ENCODE data around the gene AMDHD1.
A peak's percentile ranks its signal among the peaks of the same experiment; 100 is the strongest.

AMDHD1 gene

DNA sequence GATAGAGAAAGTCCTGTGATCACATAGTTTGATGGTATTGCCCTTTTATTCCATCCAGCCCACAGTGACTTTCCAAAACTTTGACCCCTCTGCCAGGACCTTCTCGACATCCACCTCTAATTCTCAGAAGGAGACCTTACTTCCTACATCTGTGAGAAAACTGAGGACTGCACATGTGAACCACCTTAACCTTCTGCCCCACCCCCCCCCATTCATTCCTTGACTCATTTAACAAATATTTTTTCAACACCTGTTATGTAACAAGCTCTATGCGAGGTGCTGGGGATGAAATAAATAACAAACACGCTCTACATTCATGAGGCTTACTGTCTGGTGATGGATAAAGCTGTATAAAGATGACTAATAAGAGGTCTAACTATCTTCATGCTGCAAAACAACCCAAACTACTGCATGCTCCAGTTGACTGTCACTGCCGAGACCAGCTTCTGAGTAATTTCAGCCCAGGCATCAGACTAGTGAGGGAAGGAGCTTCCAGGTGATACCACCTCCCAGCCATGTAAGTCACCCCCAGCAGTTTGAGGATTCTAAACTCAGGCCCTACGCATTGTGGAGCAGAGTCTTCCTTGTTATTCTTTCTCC, 54.9 kb downstream of the AMDHD1 start:
- TF ChIP-seq POLR2A (IDR thresholded peaks at IDR 0.05; ENCODE audit: extremely low read depth, insufficient read length) (no peak), MYC (IDR thresholded peaks at IDR 0.05; ENCODE audit: low read depth, low read length) (no peak)
- TF ChIP-seq, protein P1, sequence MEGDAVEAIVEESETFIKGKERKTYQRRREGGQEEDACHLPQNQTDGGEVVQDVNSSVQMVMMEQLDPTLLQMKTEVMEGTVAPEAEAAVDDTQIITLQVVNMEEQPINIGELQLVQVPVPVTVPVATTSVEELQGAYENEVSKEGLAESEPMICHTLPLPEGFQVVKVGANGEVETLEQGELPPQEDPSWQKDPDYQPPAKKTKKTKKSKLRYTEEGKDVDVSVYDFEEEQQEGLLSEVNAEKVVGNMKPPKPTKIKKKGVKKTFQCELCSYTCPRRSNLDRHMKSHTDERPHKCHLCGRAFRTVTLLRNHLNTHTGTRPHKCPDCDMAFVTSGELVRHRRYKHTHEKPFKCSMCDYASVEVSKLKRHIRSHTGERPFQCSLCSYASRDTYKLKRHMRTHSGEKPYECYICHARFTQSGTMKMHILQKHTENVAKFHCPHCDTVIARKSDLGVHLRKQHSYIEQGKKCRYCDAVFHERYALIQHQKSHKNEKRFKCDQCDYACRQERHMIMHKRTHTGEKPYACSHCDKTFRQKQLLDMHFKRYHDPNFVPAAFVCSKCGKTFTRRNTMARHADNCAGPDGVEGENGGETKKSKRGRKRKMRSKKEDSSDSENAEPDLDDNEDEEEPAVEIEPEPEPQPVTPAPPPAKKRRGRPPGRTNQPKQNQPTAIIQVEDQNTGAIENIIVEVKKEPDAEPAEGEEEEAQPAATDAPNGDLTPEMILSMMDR (IDR thresholded peaks at IDR 0.05; ENCODE audit: low read depth, low read length): no peak
- TF ChIP-seq, protein P2, sequence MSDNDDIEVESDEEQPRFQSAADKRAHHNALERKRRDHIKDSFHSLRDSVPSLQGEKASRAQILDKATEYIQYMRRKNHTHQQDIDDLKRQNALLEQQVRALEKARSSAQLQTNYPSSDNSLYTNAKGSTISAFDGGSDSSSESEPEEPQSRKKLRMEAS (IDR thresholded peaks at IDR 0.05; ENCODE audit: low read depth, low read length): no peak
- peak; percentile 20 for DNase-seq (ENCODE audit: low read depth)
- no peak overlapping the region for H3K4me3 ChIP-seq (ENCODE audit: low read depth, low read length)

DNA sequence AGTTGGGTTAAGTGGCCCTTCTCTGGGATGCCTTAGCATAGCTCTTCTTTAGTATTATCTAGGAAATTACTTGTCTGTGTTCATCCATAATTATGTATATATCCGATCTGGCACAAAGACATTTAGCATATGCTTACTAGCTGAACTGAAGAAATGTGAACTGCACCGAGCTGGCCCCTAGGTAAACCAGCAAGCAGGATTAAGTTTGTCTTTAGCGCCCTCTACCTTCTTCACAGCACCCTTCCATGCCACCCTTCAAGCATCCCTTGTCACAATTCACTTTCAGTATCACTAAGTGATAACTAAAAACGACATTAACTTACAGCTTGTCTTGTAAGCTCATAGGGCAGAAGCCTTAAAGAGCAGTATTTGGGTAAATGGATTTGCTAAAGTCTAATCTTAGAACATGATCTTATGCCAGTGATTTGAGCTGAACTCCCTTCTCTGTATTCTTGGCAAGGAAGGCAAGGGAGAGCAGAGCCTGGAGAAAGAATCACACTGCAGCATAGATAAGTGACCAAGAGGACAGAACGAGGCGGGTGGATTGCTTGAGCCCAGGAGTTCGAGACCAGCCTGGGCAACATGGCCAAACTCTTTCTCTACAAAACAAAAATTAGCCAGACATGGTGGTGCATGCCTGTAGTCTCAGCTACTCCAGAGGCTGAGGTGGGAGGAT, 55.6 kb downstream of the AMDHD1 start:
- TF ChIP-seq MYC (IDR thresholded peaks at IDR 0.05; ENCODE audit: low read depth, low read length): no peak
- TF ChIP-seq, protein P2 (IDR thresholded peaks at IDR 0.05; ENCODE audit: low read depth, low read length): no peak
- TF ChIP-seq, protein P1 (IDR thresholded peaks at IDR 0.05; ENCODE audit: low read depth, low read length): peak; percentile 90
- H3K4me3 ChIP-seq (ENCODE audit: low read depth, low read length): no peak overlapping the region
- DNase-seq (ENCODE audit: low read depth): peak; percentile 91

DNA sequence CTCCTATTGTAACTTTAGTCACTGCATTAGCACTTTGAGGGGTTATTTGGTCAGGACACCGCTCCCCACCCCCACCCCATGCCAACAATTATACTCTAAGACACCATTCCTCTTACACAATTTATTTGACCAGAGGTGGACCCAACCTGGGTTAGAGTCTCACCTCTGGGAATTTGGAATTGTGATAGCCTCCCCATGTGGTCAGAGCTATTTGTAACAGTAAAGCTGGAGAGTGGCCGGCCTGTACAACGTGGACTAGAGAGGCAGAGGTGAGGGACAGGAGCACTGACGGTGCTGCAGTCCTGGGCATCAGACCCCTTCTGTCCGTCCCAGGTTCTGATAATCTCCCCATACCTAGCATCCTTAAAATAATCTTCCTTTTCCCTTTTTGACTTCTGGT, 56.4 kb downstream of the AMDHD1 start:
- DNase-seq (ENCODE audit: low read depth): no peak
- no peak for TF ChIP-seq MYC (IDR thresholded peaks at IDR 0.05; ENCODE audit: low read depth, low read length)
- no peak for TF ChIP-seq POLR2A (IDR thresholded peaks at IDR 0.05; ENCODE audit: extremely low read depth, insufficient read length)
- TF ChIP-seq, protein P2 (IDR thresholded peaks at IDR 0.05; ENCODE audit: low read depth, low read length): no peak
- TF ChIP-seq, protein P1 (IDR thresholded peaks at IDR 0.05; ENCODE audit: low read depth, low read length): no peak
- no peak overlapping the region for H3K4me3 ChIP-seq (ENCODE audit: low read depth, low read length)

DNA sequence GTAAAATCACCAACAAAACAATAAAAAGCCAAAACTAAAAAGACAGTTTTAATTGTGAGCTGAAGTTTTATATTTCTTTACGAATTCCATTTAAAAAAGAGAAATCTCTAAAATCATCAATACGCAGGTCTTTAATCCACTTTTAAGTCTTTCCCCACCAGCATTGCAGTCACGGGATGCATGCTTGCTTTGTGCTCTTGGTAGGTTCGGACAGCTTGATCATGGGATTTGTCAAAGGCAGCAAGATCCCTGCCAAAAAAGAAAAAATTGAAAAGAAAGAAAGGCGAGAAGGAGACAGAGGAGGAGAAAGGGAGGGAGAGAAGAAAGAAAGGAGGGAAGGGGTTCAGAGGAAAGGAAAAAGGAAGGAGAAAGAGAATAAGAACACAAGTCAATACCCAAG, 57.7 kb downstream of the AMDHD1 start:
- no peak overlapping the region for H3K4me3 ChIP-seq (ENCODE audit: low read depth, low read length)
- TF ChIP-seq, protein P1 (IDR thresholded peaks at IDR 0.05; ENCODE audit: low read depth, low read length): no peak
- TF ChIP-seq, protein P2 (IDR thresholded peaks at IDR 0.05; ENCODE audit: low read depth, low read length): no peak
- TF ChIP-seq MYC (IDR thresholded peaks at IDR 0.05; ENCODE audit: low read depth, low read length) (no peak), POLR2A (IDR thresholded peaks at IDR 0.05; ENCODE audit: extremely low read depth, insufficient read length) (no peak)
- no peak for DNase-seq (ENCODE audit: low read depth)

DNA sequence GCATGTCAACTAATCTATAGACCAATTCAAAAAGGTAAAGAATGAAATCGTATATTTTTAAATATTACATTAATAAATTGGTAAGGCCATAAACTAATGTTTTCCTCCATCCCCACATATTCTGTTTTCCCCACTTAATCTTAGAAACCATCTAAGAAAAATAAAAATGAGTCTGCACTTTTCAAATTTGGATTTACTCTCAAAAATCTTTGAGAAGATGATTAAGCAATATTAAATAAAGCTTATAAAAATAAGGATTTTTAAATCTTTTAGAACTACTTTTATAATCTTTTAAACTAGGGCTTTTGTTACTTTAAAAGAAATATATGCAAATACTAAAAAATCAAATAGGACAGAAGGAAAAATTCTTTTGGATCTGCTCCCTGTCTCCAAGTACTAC, 63.6 kb downstream of the AMDHD1 start:
- no peak overlapping the region for H3K4me3 ChIP-seq (ENCODE audit: low read depth, low read length)
- no peak for TF ChIP-seq MYC (IDR thresholded peaks at IDR 0.05; ENCODE audit: low read depth, low read length)
- no peak for TF ChIP-seq POLR2A (IDR thresholded peaks at IDR 0.05; ENCODE audit: extremely low read depth, insufficient read length)
- DNase-seq (ENCODE audit: low read depth): no peak

DNA sequence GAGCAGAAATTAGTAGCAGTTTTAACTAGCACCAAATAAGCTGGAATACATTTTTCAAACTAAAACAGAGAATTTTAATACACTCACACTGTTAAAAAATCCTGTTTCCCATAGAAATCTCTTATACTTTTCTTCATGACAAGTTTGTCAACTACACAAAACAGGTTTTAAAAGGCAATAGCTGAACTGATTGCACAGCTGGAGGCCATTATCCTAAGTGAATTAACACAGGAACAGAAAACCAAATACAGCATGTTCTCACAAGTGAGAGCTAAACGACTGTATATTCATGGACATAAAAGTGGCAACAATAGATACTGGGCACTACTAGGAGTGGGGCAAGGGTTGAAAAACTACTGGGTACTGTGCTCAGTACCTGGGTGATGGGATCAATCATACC, 64.6 kb downstream of the AMDHD1 start:
- no peak overlapping the region for H3K4me3 ChIP-seq (ENCODE audit: low read depth, low read length)
- DNase-seq (ENCODE audit: low read depth): no peak
- TF ChIP-seq, protein P1 (IDR thresholded peaks at IDR 0.05; ENCODE audit: low read depth, low read length): no peak
- TF ChIP-seq MYC (IDR thresholded peaks at IDR 0.05; ENCODE audit: low read depth, low read length): no peak
- TF ChIP-seq POLR2A (IDR thresholded peaks at IDR 0.05; ENCODE audit: extremely low read depth, insufficient read length): no peak
- TF ChIP-seq, protein P2 (IDR thresholded peaks at IDR 0.05; ENCODE audit: low read depth, low read length): no peak

Data from NB4 (cell line).